Peyer's patch (tissue), 4 donors: ENCODE measurements around the gene KCNJ6. TPM values are rescaled to one million over a fixed set of nuclear protein-coding genes. Genes with fewer than 3 reads are reported as not detected.
"Not testable (repeated sequence)": the region's sequence is repeated elsewhere in the genome, so short reads cannot be mapped to it uniquely, and the experiment has no call there.

ENCODE experiments used
- DNase-seq, 3 donors: peaks; one replicate each; pipeline ENCODE4 v3.0.0-alpha.2; 2017 to 2019
- H3K27ac ChIP-seq, 4 donors: fragments of 200-600 bp; sonication (generic); one replicate each; pipeline ENCODE4 v1.5.1; 2016 to 2019
- H3K27me3 ChIP-seq, 2 donors: fragments of 200-600 bp; sonication (generic); one replicate each; pipeline ENCODE4 v1.5.1; 2019
- H3K36me3 ChIP-seq, 3 donors: fragments of 200-600 bp; sonication (generic); one replicate each; pipeline ENCODE4 v1.5.1; 2016 to 2019
- H3K4me1 ChIP-seq, 4 donors: fragments of 200-600 bp; sonication (generic); one replicate each; pipeline ENCODE4 v1.5.1; 2016 to 2019
- H3K4me3 ChIP-seq, 4 donors: fragments of 200-600 bp; sonication (generic); 1 replicate in 3 of 4; 2 replicates in 1 of 4; pipeline ENCODE4 v1.5.1; 2016 to 2019; ENCODE audit warnings: mild to moderate bottlenecking in 1 of 4
- H3K9me3 ChIP-seq, 4 donors: fragments of 200-600 bp; sonication (generic); one replicate each; pipeline ENCODE4 v1.5.1; 2016 to 2019; ENCODE audit warnings: mild to moderate bottlenecking in 1 of 4
- CTCF ChIP-seq, 6 experiments: fragments of 450-650 bp in 4 of 6; fragments of 200-600 bp in 2 of 6; sonication (generic) in 1 of 6; IDR thresholded peaks; one replicate each; pipeline ENCODE4 v1.5.1; 2017 to 2019; ENCODE audit warnings: antibody characterized with exemption in 6 of 6, mild to moderate bottlenecking in 3 of 6, moderate library complexity in 1 of 6
- POLR2A ChIP-seq, 2 donors: fragments of 450-650 bp; IDR thresholded peaks; one replicate each; pipeline ENCODE4 v1.5.1; 2017; ENCODE audit warnings: antibody characterized with exemption in 2 of 2, mild to moderate bottlenecking in 2 of 2, moderate library complexity in 2 of 2
- total RNA-seq, 4 donors: library from RNA; depleted of rRNA; stranded (reverse); fragments of >200 nt; gene quantifications; one replicate each; pipeline ENCODE4 v1.1.0, GENCODE V29; 2016

The KCNJ6 gene
- total RNA-seq, 4 donors from 2014 or later, result 0.13 to 0.83 (median 0.28) TPM

DNA sequence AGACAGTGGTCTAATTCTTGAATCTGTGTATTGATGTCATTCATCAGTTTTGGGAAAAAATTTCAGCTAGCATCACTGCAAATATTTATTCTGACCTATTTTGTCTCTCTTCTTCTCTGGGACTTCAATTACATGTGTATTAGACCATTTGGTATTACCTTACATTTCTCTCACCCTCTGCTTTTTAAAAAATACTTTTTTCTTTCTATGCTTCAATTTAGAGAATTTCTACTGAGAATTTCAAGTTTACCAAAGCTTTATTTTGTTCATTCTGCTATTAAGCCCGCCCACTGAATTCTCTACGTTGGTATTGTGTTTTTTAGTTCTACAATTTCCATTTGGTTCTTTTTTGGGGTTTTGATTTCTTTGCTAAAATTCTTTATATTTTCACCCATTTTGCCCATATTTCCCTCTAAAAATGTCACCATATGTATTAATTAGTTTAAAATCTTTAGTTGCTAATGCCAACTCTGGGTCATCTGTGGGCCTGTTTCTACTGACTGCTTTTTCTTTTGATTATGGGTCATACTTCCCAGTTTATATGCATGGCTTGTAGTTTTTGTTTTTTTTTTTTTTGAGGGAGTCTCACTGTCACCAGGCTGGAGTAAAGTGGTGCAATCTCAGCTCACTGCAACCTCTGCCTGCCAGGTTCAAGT is 337.7 kb downstream of the KCNJ6 start:
- Histone ChIP-seq H3K4me1 (no peaks in the 10 kb centered on the region), H3K27ac (no peak overlapping the region), H3K4me3 (no peak overlapping the region), H3K36me3 (no peaks in the 10 kb centered on the region), H3K9me3 (peaks cover 0 to 8% (median 2%) of the 10 kb centered on the region in 4 donors), H3K27me3 (no peaks in the 10 kb centered on the region)
- DNase-seq, result no peak
- TF ChIP-seq POLR2A (IDR thresholded peaks at IDR 0.05) (no peak), CTCF (IDR thresholded peaks at IDR 0.05) (no peak)

DNA sequence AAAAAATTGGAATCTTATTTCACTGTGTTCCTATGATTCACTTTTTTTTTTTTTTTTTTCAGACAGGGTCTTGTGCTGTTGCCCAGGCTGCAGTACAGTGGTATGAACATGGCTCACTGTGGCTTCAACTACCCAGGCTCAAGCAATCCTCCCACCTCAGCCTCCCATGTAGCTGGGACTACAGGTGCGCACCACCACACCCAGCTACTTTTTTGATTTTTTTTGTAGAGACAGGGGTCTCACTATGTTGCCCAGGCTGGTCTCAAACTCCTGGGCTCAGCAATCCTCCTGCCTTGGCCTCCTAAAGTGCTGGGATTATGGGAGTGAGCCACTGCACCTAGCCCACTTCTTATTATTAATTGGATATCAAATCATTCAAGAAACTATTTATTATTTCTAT is 339.3 kb downstream of the KCNJ6 start:
- DNase-seq, H3K27ac ChIP-seq: not testable (repeated sequence)

GRCh38 chr21:37575580-37575979 is 340.7 kb downstream of the KCNJ6 start:
- no peak for TF ChIP-seq POLR2A (IDR thresholded peaks at IDR 0.05)
- no peak for TF ChIP-seq CTCF (IDR thresholded peaks at IDR 0.05)
- H3K27me3 ChIP-seq, result no peaks in the 10 kb centered on the region
- no peak for DNase-seq

More for the DNA sequence above, 339.3 kb downstream of the KCNJ6 start:
- not testable (repeated sequence) for H3K9me3 ChIP-seq, H3K4me3 ChIP-seq, H3K27me3 ChIP-seq, H3K36me3 ChIP-seq, H3K4me1 ChIP-seq

GRCh38 chr21:37574751-37575150 is 341.5 kb downstream of the KCNJ6 start:
- no peaks in the 10 kb centered on the region for H3K27me3 ChIP-seq
- TF ChIP-seq POLR2A (IDR thresholded peaks at IDR 0.05) (no peak), CTCF (IDR thresholded peaks at IDR 0.05) (no peak)
- no peaks in the 10 kb centered on the region for H3K36me3 ChIP-seq
- H3K4me1 ChIP-seq, result no peaks in the 10 kb centered on the region
- H3K9me3 ChIP-seq, result peaks cover 0 to 8% (median 2%) of the 10 kb centered on the region in 4 donors
- H3K4me3 ChIP-seq, result no peak overlapping the region
- H3K27ac ChIP-seq, result no peak overlapping the region
- no peak for DNase-seq

More at GRCh38 chr21:37575580-37575979, 340.7 kb downstream of the KCNJ6 start:
- no peaks in the 10 kb centered on the region for H3K36me3 ChIP-seq
- H3K4me3 ChIP-seq, result no peak overlapping the region
- H3K9me3 ChIP-seq, result peaks cover 0 to 8% (median 2%) of the 10 kb centered on the region in 4 donors
- no peaks in the 10 kb centered on the region for H3K4me1 ChIP-seq
- H3K27ac ChIP-seq, result no peak overlapping the region

DNA sequence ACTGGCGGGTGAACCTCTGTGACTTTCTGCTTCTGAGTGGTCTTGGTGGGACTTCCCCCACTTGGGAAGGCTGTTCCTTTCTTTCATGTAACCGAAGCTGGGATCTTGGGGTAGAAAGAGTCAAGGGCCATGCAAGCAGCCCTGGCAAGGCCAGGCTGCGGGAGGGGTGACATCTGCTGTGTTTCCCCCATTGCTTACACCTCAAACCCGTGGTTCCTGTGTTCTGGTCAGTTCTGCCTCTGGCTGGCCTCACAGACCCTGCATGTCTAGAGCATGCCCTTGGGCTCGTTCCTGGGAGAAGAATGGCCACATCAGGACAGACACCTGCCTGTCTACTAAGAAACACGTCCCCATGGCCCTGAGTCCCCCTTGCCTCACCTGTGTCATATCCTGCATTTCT is 341.9 kb downstream of the KCNJ6 start:
- no peaks in the 10 kb centered on the region for H3K27me3 ChIP-seq
- peaks cover 0 to 8% (median 2%) of the 10 kb centered on the region in 4 donors for H3K9me3 ChIP-seq
- H3K4me3 ChIP-seq, result no peak overlapping the region
- no peak overlapping the region for H3K27ac ChIP-seq
- TF ChIP-seq CTCF (IDR thresholded peaks at IDR 0.05), result no peak
- TF ChIP-seq POLR2A (IDR thresholded peaks at IDR 0.05), result no peak
- no peaks in the 10 kb centered on the region for H3K36me3 ChIP-seq
- no peak for DNase-seq
- H3K4me1 ChIP-seq, result no peaks in the 10 kb centered on the region

DNA sequence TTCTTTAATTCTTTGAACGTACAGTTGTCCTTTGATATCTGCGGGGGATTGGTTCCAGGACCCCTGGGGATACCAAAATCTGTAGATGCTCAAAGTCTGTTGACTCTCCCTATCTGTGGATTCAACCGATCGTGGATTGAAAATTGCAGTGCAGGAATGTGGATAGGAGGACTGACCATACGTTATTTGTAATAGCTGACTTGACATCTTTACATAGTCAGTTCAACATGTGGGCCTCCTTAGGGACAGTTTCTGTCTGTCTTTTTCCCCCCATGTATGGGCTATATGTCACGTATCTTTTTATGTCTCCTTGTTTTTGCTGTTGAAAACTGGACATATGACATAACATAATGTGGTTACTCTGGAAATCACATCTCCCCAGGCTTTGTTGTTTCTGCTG is 344.8 kb downstream of the KCNJ6 start:
- Histone ChIP-seq H3K4me3 (no peak overlapping the region), H3K9me3 (no peaks in the 10 kb centered on the region), H3K27me3 (no peaks in the 10 kb centered on the region), H3K36me3 (no peaks in the 10 kb centered on the region), H3K27ac (no peak overlapping the region), H3K4me1 (no peaks in the 10 kb centered on the region)
- no peak for DNase-seq
- no peak for TF ChIP-seq POLR2A (IDR thresholded peaks at IDR 0.05)
- TF ChIP-seq CTCF (IDR thresholded peaks at IDR 0.05), result no peak
